Subcutaneous adipose tissue (tissue), 4 donors: ENCODE data around the gene GMCL1. TPM values are rescaled to one million over a fixed set of nuclear protein-coding genes. Genes with fewer than 3 reads are reported as not detected.

Experiments
- total RNA-seq, 4 donors: library from RNA; depleted of rRNA; stranded (reverse); fragments of >200 nt; gene quantifications; one replicate each; pipeline ENCODE4 v1.1.0, GENCODE V29; 2016
- TF ChIP-seq, protein P1 (sequence below): fragments of 450-650 bp; IDR thresholded peaks from one replicate; pipeline ENCODE4 v1.5.1; 2016; ENCODE audit warnings: low read depth, mild to moderate bottlenecking, control low read depth, antibody characterized with exemption, moderate library complexity

Gene GMCL1
- total RNA-seq, 4 donors from 2014 or later, result 17.4 to 30.2 (median 20.6) TPM

DNA sequence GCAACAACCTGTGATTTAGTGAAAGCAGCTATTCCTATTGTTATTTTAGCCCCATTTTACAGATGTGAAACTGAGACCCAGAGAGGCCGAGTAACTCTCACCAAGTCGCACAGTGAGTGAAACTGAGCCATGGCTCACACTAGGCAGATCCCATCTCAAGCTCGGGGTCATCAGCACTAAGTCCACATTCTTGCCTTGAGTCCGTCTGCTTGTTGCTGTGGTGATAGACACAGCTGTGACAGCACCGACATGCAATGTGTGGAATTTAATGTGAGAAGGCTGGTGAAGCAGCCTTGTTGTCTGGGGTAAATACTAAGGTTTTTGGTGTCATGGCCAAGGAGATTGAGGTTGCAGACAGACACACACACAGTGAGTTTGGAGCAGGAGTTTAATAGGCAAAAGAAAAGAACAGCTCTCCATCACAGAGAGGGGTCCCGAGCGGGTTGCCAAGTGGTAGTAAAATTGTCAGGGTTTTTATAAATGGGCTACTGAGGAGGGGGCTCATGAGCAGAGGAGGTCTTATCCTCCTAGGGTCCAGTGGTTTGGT is 40.2 kb upstream of the GMCL1 start:
- TF ChIP-seq, protein P1, sequence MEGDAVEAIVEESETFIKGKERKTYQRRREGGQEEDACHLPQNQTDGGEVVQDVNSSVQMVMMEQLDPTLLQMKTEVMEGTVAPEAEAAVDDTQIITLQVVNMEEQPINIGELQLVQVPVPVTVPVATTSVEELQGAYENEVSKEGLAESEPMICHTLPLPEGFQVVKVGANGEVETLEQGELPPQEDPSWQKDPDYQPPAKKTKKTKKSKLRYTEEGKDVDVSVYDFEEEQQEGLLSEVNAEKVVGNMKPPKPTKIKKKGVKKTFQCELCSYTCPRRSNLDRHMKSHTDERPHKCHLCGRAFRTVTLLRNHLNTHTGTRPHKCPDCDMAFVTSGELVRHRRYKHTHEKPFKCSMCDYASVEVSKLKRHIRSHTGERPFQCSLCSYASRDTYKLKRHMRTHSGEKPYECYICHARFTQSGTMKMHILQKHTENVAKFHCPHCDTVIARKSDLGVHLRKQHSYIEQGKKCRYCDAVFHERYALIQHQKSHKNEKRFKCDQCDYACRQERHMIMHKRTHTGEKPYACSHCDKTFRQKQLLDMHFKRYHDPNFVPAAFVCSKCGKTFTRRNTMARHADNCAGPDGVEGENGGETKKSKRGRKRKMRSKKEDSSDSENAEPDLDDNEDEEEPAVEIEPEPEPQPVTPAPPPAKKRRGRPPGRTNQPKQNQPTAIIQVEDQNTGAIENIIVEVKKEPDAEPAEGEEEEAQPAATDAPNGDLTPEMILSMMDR, result no peak

DNA sequence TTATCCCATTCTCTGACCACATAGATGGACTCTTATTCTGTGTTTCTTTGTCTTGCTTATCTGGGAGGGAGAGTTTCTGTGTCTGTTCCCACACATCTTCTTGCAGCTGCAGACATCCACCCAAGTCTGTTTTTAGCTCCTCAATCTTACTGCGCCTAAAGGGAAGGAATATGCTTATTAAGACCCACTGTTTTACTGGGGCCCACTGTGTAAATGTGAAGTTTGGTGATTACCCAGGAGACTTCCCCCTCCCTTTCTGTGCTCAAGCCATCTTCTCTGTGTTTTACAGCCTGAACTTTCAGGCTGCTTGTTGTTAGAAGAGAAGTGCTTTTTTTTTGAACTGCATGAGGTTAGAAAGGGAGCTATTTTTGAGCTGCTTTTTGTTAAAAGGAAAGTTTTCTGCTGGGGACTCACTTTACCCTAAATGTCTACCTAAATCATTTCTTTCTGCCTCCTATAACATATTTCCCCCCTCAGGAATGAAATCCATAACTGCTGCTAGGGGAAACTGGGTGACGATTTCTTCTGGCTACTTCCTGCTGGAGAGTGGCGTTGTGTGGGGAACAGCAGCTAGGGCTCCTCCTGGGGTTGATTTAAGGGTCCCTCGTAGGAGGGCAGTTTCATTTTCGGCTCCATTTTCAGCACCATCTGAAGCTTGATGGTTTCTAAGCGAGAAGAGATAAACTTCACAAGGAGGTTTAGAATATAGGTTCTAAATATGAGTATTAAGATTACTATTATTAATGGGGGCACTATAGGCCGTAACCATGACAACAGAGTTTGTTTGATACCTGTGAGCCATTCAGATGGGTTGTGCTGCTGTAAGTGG is 39.5 kb upstream of the GMCL1 start:
- TF ChIP-seq, protein P1, result no peak

- TF ChIP-seq, protein P1, result no peak
Measured at GRCh38 chr2:69790601-69790959, 38.9 kb upstream of the GMCL1 start.

DNA sequence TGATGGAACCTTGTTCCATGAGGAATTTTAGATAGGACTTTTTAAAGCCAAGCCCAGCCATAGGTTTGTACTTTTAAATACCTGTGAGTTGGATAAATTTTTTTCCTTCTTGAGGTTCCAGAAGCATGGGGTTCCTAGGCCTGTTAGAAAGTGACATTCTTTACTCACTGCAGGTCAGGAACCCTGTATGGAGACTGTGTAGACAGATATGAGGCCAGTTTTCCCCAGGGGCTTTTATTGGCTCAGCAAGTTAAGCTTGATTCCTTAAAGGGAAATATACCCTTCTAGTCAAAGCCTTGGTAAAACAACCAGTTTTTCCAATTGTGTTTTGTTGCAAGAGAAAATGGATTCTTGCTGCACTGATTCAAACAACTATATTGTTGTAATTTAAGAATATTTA is 38.4 kb upstream of the GMCL1 start:
- TF ChIP-seq, protein P1, result no peak

DNA sequence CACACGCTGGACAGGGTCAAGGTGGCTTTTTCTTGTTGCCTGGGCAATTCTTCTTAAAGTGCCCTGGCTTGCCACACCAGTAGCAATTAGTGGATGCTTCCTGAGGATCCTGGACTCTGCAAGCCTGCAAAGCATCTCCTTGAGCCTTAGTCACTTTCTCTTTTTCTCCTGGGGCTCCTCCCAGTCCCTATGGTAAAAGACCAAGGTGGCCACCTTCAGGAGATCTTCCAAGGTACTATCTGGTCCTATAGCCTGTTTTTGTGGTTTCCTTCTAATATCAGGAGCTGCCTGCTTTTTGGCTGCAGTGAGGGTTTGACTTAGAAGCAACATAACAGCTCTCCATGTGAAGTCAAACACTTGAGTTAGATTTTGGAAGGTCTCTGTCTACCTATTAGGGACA is 33.3 kb upstream of the GMCL1 start:
- TF ChIP-seq, protein P1, result no peak

- TF ChIP-seq, protein P1, result no peak
Measured at GRCh38 chr2:69797235-69797634, 32.2 kb upstream of the GMCL1 start.

GRCh38 chr2:69797836-69798289 is 31.6 kb upstream of the GMCL1 start:
- TF ChIP-seq, protein P1, result no peak
